Left lobe of liver (tissue), 2 donors: ENCODE measurements around the gene WLS. TPM values are rescaled to one million over a fixed set of nuclear protein-coding genes. Genes with fewer than 3 reads are reported as not detected.

ENCODE experiments used
- ATAC-seq: fragments of 200-7000 bp; cut with Tn5 transposase; one replicate; pipeline ENCODE4 v1.9.1; 2020; ENCODE audit warnings: mild to moderate bottlenecking, moderate library complexity
- DNase-seq: peaks from one replicate; pipeline ENCODE4 v3.0.0-alpha.2; 2020; ENCODE audit warnings: low spot score
- total RNA-seq: library from RNA; stranded (reverse); gene quantifications from one replicate; pipeline ENCODE4 v1.2.1, GENCODE V29; 2021
- donor health status: DM: no; HTN: no; CAD: no; lungs with moderate emphysema.
- donor health status: DM: no; HTN: yes; CAD: no.

WLS gene
- total RNA-seq, 1 donor from 2014 or later, result 11.2 TPM

GRCh38 chr1:68103884-68104554, 128.3 kb downstream of the WLS start:
- DNase-seq (no peak), ATAC-seq (no peak)

- DNase-seq (no peak), ATAC-seq (no peak)
Observed at GRCh38 chr1:68103011-68103545, 129.2 kb downstream of the WLS start.

- ATAC-seq, result peak; percentile 65
- DNase-seq, result no peak
Observed at GRCh38 chr1:68101829-68102228, 130.5 kb downstream of the WLS start.

GRCh38 chr1:68100571-68100970, 131.8 kb downstream of the WLS start:
- DNase-seq, result no peak
- no peak for ATAC-seq

- ATAC-seq (no peak), DNase-seq (no peak)
Observed at GRCh38 chr1:68093737-68094136, 138.6 kb downstream of the WLS start.

GRCh38 chr1:68087184-68087583, 145.1 kb downstream of the WLS start:
- no peak for DNase-seq
- no peak for ATAC-seq

GRCh38 chr1:68085752-68086151, 146.6 kb downstream of the WLS start:
- ATAC-seq, result no peak
- DNase-seq, result no peak

- ATAC-seq, result no peak
- no peak for DNase-seq
Observed at GRCh38 chr1:68083686-68084085, 148.6 kb downstream of the WLS start.

GRCh38 chr1:68081775-68082283, 150.5 kb downstream of the WLS start:
- DNase-seq (no peak), ATAC-seq (no peak)

GRCh38 chr1:68078647-68079046, 153.7 kb downstream of the WLS start:
- ATAC-seq (no peak), DNase-seq (no peak)

Other genes starting within 250 kb of the WLS start
- gene DIRAS3, start 181.9 kb downstream of the WLS start, total RNA-seq, result 3.9 TPM
- gene RPE65, start 217.4 kb upstream of the WLS start, total RNA-seq, result not detected